IPS DF 4.7 (cell line): ENCODE measurements around the gene RPTOR.
"Not testable (repeated sequence)": the region's sequence is repeated elsewhere in the genome, so short reads cannot be mapped to it uniquely, and the experiment has no call there.

Experiments
- DNase-seq: peaks from one replicate; pipeline ENCODE4 v3.0.0-alpha.2; 2013; ENCODE audit warnings: low spot score; ENCODE audit errors: extremely low read depth

RPTOR gene, protein sequence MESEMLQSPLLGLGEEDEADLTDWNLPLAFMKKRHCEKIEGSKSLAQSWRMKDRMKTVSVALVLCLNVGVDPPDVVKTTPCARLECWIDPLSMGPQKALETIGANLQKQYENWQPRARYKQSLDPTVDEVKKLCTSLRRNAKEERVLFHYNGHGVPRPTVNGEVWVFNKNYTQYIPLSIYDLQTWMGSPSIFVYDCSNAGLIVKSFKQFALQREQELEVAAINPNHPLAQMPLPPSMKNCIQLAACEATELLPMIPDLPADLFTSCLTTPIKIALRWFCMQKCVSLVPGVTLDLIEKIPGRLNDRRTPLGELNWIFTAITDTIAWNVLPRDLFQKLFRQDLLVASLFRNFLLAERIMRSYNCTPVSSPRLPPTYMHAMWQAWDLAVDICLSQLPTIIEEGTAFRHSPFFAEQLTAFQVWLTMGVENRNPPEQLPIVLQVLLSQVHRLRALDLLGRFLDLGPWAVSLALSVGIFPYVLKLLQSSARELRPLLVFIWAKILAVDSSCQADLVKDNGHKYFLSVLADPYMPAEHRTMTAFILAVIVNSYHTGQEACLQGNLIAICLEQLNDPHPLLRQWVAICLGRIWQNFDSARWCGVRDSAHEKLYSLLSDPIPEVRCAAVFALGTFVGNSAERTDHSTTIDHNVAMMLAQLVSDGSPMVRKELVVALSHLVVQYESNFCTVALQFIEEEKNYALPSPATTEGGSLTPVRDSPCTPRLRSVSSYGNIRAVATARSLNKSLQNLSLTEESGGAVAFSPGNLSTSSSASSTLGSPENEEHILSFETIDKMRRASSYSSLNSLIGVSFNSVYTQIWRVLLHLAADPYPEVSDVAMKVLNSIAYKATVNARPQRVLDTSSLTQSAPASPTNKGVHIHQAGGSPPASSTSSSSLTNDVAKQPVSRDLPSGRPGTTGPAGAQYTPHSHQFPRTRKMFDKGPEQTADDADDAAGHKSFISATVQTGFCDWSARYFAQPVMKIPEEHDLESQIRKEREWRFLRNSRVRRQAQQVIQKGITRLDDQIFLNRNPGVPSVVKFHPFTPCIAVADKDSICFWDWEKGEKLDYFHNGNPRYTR (N-terminal part only)

DNA sequence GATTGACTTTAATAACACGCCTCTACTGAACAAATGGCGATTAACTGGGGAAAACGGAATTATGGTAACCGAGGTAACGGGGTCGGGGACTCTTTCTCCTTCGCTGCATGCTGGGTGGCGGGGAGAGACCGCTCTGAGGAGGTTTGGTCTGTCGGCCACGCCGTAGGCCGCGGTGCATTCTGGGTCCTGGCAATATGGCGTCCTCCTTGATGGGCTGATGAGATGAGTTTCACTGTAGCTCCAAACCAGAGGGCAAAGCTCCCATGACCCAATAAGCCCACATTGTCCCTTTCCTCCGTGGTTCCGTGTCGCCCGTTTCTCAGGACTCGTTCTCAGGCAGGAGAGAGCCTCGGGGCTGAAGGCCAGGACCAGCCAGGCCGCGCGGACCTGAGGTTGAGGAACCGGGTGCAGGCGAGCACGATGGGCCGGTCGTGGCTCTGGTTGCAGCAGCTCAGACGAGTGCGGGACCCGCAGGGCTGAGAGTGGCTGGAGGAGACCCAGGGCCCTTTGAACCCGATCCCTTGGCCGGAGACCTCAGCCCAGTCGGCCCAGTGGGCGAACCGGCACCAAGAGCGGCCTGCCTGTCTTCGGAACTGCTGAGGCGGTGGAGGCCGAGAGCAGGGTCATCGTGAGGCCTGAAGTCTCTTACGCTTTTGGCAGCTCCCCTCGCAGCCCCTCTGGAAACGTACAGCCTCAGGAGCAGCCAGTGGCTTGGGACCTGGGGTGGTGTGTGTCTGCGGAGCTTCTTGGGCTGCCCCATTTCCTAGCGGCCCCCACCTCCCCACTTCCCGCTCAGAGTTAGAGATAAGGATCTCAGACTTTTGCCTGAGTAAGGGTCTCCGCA lies at the start of gene RPTOR:
Gene RPTOR (plus strand): TSS at position 184 of the 844 bp plus-strand sequence. CDS start 792 bp downstream, outside the sequence.
- peak; percentile 81 for DNase-seq

DNA sequence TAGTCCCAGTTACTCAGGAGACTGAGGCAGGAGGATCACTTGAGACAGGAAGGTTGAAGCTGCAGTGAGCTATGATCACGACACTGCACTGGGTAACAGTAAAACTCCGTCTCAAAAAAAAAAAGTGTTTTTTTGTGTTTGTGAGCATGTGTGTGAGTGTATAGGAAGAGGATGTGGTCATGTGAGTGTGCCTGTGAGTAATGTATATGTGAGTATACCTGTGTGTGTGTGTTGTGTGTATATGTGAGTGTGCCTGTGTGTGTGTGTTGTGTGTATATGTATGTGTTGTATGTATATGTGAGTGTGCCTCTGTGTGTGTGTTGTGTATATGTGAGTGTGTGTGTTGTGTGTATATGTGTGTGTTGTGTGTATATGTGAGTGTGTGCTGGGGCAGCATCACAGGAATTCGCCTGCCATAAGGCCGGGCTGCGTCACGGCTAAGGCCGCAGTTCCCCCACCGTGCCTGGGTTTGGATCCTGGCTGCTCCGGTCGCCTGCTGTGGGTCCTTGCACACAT lies 46.9 kb upstream of the RPTOR start:
- DNase-seq, result no peak

DNA sequence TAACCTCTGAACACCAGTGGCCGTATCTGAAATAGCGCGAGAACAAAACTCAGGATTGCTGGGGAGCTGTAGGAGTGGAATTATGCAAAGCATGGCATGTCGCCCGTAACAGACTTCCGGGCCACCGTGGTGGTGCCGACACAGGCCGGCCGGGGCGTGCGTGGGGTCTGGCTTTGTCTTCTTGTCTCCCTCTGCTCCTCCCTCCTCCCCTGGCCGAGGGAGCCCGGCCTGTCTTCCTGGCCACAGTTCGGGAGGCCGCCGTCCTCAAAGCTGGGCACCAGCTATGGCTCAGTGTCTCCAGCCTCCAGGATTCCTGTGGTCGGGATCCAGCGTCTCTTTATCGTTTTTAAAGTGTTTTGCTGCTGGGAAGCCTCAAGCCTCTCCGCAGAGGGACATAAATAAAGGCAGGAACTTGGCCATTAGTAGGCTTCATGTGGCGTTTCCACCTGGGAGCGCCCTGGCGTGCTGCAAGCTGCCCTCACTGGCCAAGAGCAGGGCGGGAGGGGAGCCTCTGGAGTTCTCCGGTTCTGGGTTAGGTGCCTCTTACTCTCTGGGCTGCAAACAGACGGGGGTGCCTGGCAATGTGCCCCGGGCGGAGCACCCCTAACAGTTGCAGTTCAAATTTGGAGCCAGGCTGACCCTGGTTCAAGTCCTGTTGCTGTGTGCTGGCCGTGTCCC lies 46.3 kb upstream of the RPTOR start:
- no peak for DNase-seq

DNA sequence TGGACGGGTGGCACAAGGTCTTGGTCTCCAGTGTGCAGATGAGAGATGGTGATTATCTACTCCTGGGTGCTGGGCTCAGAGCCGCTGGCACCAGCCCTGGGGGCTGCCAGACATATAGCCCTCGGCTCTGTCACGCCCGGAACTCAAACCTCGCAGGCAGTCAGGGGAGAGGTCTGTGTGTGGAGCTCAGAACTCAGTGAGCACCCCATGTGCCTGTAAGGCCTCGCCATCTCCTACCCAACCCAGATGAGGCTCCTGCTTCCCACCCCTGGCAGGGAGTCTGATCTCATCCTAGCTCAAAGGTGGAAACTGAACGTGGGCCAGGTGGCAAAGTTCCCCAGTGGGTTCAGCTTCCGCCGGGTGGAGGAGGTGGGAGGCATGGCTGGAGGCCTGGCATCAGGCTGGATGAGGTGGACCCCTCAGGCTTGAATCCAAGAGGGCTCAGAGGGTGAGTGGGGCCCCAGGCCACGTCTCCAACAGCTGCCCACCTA lies 45.7 kb upstream of the RPTOR start:
- DNase-seq, result no peak

DNA sequence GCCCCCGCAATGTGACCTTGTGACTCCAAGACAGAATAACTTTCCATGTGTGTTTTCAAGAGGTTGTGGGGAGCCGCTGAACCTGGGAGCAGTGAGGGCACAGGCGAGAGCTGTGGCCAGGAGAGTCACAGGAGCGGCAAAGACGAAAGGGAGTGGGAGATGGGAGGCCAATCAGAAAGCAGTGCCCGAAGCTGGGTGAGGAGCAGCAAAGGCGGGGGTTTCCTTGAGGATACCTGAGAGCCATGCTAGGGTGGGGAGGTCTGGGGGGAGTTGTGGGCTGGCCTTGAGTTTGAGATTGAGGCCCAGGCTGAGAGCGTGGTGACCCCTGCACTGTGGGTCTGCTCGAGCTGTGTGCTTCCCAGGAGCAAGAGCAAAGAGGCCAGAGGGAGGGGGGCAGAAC lies 45.1 kb upstream of the RPTOR start:
- no peak for DNase-seq

DNA sequence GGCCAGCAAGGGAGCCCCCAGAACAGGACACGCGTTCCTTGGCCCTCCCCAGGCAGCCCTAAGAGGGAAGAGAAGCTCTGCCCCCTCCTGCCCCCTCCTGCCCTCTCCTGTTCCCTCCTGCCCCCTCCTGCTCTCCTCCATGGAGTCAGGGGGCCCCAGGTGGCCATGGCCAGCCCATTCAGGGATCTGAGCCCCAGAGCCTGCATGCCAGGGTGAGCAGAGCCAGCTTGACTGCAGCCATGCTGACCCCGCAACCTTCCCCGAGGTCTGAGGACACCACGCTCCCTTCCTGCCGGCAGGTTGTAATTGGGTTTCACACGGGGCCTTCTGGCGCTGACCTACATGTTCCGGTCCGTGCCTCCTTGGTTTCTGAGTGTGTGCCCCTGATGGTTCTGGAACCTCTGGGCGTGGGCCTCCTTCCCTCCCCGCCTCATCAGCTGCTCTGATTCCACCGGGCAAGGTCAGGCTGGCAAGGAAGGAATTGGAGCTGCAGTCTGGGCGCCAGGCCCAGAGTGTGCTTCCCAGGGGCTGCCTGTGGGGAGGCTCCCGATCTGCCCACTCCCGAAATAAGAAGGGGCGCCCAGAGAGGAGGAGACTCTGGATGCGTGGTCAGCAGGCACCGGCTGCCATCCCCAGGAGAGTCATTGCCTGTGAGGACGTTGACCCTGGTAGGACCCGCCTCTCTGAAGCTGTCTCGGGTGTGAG lies 44.5 kb upstream of the RPTOR start:
- DNase-seq, result no peak

DNA sequence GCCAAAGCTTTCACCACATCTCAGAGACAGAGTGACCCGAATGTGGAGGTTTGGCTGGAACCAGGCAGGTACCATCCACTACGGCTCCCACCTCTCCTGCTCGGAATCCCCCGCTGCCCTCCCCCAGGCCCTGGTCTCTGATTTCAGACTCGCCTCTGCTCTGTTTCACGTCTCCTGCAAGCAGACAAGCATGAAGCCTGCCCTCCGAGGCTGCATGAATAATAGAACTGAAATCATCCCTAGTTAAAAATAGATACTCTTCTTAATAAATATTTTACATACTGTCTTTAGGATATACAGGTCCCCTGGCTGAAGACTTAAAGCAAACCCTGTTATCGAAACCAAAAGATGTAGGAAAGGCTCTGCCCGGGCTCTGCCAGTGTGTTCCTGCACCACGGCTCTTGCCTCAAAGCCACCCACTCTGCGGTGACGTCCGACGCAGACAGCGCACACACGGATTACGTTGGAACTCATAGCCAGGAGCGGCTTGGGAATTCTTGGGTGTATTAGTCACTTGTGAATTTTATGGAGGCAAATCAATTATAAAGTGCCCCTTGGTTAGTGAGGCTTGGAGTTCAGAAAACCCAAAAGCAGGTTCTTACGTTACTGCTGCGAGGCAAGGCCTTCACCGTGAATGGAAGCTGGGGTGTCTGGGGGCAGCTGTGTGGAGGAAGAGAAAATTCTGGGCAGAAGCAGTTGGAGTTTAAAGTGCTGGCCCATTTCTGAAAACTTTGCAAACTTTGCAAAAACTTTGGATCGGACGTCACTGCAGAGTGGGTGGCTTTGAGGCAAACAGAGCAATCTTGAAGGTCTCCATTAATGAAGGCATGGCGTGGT lies 42.7 kb upstream of the RPTOR start:
- DNase-seq, result no peak

DNA sequence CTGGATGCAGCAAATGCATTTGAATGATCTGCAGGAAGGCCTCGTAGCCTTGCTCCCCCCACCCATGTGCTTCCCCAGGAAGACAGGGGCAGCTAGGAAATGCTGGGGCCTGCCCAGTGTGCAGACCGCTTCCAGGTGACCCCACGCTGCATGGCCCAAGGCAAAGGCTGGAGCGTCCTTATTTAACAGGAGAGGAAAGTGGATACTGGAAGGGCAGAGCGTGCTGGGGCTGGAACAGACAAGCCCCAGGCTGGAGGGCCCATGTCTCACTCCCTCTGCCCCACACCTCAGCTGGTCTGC lies 42.1 kb upstream of the RPTOR start:
- DNase-seq, result no peak

DNA sequence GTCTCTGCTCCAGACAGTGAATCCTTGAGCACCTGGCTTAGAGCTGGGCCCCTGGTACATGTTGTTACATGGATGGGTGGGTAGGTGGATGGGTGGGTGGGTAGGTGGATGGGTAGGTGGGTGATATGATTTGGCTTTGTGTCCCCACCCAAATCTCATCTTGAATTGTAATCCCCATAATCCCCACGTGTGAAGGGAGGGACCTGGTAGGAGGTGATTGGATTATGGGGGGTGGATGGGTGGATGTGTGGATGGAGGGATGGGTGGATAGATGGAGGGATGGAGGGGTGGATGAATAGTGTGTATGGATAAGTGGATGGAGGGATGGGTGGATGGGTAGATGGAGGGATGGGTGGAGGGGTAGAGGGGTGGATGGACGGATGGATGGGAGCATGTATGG lies 41.6 kb upstream of the RPTOR start:
- no peak for DNase-seq

DNA sequence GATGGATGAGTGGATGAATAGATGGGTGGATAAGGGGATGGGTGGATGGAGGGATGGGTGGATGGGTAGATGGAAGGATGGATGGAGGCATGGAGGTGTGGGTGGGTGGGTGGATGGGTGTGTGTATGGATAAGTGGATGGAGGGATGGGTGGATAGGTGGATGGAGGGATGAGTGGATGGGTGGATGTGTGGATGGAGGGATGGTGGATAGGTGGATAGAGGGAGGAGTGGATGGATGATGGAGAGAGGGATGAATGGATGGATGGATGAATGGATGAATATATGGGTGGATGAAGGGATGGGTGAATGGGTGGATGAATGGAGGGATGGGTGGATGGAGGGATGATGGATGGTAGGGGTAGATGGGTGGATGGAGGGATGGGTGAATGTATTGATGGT lies 40.7 kb upstream of the RPTOR start:
- no peak for DNase-seq

DNA sequence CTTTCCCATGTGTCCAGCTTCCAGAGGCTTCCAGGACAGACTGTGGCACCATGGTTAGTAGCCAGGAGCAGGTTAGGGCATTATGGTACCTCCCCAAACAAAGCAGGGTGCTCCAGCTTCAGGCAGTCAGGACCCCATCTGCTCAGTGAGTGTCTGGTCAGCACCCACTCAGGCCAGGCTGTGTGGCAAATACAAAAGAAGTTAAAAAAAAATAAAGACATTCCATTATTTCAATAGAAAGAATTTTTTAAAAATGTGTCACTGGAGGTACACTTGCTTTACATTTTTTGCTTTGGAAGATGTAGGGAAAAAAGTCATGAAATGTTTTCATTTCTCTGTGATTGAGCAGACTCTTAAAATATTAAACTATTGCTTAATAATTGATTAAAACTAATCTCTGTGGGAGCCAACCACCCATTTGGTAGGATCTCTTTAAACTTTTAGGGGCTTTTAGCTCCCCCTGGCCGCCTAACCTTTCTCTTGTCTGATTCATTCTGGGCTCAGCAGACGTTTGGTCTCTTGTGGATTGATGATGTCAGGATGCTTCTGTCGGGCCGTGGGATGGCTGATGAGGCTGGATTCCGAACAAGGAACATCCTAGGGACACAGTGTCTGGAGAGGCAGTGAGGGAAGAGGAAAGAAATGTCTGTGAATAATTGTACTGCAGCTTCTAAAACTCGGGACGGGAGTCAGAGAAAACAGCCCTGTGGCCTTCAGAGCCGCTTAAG lies 39.8 kb upstream of the RPTOR start:
- DNase-seq, result no peak

DNA sequence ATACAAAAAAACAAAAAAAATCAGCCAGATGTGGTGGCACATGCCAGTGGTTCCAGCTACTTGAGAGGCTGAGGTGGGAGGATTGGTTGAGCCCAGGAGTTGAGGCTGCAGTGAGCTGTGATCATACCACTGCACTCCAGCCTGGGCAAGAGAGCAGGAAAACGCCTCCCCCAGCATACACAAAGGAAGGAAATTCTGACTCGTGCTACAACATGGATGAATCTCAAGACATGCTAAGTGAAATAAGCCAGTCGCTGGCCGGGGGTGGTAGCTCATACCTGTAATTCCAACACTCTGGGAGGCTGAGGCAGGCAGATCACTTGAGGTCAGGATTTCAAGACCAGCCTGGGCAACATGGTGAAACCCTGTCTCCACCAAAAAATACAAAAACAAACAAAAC lies 37.5 kb upstream of the RPTOR start:
- DNase-seq, result not testable (repeated sequence)

DNA sequence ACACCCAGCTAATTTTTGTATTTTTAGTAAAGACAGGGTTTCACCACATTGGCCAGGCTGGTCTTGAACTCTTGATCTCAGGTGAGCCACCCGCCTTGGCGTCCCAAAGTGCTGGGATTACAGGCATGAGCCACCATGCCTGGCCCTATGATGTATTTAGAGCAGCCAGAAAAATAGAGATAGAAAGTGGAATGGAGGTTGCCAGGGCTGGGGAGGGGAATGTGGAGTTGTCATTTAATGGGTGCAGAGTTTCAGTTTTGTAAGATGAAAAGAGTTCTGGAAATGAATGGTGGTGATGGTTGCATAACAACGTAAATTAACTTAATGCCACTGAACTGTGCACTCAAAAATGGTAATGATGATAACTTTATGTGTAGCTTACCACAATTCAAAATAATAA lies 36.7 kb upstream of the RPTOR start:
- DNase-seq, result no peak

DNA sequence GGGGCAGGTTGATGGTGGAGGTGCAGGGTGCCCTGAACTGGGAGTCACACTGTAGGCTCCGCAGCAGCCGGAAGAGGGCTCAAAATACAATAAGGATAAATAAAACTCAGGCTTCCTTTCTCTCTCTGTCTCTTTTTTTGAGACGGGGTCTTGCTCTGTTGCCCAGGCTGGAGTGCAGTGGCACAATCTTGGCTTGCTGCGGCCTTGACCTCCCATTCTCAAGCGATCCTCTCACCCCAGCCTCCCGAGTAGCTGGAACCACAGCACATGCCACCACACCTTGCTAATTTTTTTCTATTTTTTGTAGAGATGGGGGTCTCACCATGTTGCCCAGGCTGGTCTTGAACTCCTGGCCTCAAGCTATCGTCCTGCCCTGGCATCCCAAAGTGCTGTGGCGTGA lies 35.3 kb upstream of the RPTOR start:
- DNase-seq, result no peak

DNA sequence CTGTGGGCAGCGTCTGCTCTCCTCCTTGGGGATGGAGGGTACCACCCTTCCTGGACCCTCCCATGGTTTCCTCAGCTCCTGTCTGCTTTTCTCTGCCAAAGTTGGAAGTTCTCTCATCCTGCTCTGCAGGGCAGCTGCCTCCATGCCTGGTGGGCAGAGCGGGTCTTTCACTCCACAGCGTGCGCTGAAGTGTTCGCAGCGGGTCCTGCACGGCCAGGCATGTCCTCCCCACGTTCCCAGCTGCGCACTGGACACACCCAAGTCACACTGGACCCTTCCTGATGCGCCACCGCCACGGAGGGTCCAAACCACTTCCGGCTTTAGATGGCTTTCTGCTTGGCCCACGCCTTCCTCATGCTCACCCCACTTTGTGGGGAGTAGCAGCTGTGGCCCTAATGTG lies 34.5 kb upstream of the RPTOR start:
- no peak for DNase-seq

DNA sequence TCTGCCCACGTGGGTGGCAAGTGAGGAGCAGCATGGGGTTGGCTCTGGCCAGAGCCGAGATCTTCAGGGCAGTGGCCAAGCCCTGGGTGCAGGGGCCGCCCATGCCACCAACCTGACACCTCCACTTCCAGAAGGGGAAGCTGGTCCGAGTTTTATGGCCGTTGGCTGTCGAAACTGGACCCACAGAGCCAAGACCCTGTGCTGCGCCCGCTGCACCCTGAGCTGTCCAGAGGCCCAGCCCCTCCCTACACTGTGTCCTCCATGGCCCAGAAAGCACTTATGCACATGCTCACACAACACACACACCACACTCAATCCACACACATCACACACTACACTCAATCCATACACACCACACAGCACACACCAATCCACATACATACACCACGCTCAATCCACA lies 33.9 kb upstream of the RPTOR start:
- no peak for DNase-seq

DNA sequence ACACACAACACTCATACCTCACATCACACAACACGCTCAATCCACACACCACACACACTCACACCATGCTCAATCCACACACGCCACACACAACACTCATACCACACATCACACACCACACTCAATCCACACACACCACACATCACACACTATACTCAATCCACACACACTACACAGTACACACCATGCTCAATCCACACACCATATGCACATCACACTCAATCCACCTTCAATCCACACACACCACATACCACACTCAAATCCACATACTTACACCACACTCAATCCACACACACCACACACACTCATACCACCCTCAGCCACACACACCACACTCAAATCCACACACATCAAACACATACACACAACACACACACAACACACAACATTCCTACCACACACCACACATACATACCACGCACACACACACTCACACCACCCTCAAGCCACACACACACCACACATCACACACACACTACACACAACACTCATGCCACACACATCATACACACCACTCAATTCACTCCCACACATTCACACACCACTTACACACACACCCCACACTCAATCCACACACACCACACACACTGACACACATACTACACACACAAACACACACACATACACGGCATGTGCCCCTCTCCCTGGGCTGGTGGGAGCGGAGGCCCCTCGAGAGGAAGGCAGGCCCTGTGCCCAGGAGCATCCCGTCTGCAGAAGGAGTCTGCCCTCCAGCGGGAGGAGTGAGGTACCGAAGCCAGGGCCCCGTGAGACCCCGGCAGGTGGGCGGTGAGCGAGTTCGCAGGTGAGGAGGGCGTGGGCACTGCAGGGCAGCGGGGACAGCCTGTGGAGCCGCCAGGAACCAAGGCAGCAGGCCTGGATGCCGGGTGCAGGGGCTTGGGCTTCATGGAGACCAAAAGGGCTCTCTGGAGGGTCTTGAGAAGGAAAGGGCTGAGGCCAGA lies 33.1 kb upstream of the RPTOR start:
- no peak for DNase-seq
